GM19035 (cell line): ENCODE measurements around the gene RCCD1.
"Not testable (repeated sequence)": the region's sequence is repeated elsewhere in the genome, so short reads cannot be mapped to it uniquely, and the experiment has no call there.

Experiments used
- ATAC-seq: cut with Tn5 transposase; IDR thresholded peaks from one replicate; pipeline ENCODE4 v1.9.1; 2021; ENCODE audit not compliant: unreplicated experiment

The RCCD1 gene

GRCh38 chr15:90917569-90917968, 37.1 kb upstream of the RCCD1 start:
- ATAC-seq, result no peak

GRCh38 chr15:90918034-90918788, 36.5 kb upstream of the RCCD1 start:
- ATAC-seq, result no peak

- no peak for ATAC-seq
Observed at GRCh38 chr15:90918835-90919234, 35.8 kb upstream of the RCCD1 start.

GRCh38 chr15:90921887-90922286, 32.8 kb upstream of the RCCD1 start:
- ATAC-seq, result no peak

- peak; percentile 72 for ATAC-seq
Observed at GRCh38 chr15:90922712-90923322, 31.9 kb upstream of the RCCD1 start.

GRCh38 chr15:90924375-90924774, 30.3 kb upstream of the RCCD1 start:
- peak; percentile 63 for ATAC-seq

GRCh38 chr15:90926766-90927165, 27.9 kb upstream of the RCCD1 start:
- ATAC-seq, result not testable (repeated sequence)

- ATAC-seq, result not testable (repeated sequence)
Observed at GRCh38 chr15:90928106-90928505, 26.6 kb upstream of the RCCD1 start.

GRCh38 chr15:90929246-90930019, 25.3 kb upstream of the RCCD1 start:
- ATAC-seq, result no peak

GRCh38 chr15:90930861-90931574, 23.7 kb upstream of the RCCD1 start:
- no peak for ATAC-seq

GRCh38 chr15:90931575-90931827, 23.2 kb upstream of the RCCD1 start:
- no peak for ATAC-seq

GRCh38 chr15:90931828-90932659, 22.6 kb upstream of the RCCD1 start, which contains the start of gene HDDC3:
Gene HDDC3 (minus strand): TSS chr15:90932549. CDS start chr15:90932540, 9 bp downstream.
- peak; percentile 40 for ATAC-seq

- no peak for ATAC-seq
Observed at GRCh38 chr15:90932660-90932991, 22.1 kb upstream of the RCCD1 start.

GRCh38 chr15:90933301-90933700, 21.4 kb upstream of the RCCD1 start:
- ATAC-seq, result no peak

- peak; percentile 32 for ATAC-seq
Observed at GRCh38 chr15:90934256-90934948, 20.3 kb upstream of the RCCD1 start.

GRCh38 chr15:90934949-90935751, 19.5 kb upstream of the RCCD1 start, which contains the start of gene UNC45A:
Gene UNC45A (plus strand): TSS chr15:90935285. CDS start chr15:90935325, 40 bp downstream.
- peak; percentile 59 for ATAC-seq

GRCh38 chr15:90936823-90937222, 17.9 kb upstream of the RCCD1 start:
- ATAC-seq, result no peak

GRCh38 chr15:90938261-90938660, 16.4 kb upstream of the RCCD1 start:
- no peak for ATAC-seq

- no peak for ATAC-seq
Observed at GRCh38 chr15:90939756-90940155, 14.9 kb upstream of the RCCD1 start.
